ENCODE data around the gene CPNE4. TPM values are rescaled to one million over a fixed set of nuclear protein-coding genes. Genes with fewer than 3 reads are reported as not detected.

Gene CPNE4
- total RNA-seq, 4 donors from 2014 or later = 0.10 to 0.25 (median 0.16) TPM; not detected in 1

- DNase-seq (ENCODE audit: low spot score in 2 of 2) = no peak
- no peak overlapping the region for H3K4me3 ChIP-seq (ENCODE audit: low read depth, poor library complexity, severe bottlenecking)
- intact Hi-C loops (cut with DNase I; ENCODE audit: low total_unique reads) = no loop called here
- no peak for TF ChIP-seq POLR2A (IDR thresholded peaks at IDR 0.05)
- TF ChIP-seq, protein P1, sequence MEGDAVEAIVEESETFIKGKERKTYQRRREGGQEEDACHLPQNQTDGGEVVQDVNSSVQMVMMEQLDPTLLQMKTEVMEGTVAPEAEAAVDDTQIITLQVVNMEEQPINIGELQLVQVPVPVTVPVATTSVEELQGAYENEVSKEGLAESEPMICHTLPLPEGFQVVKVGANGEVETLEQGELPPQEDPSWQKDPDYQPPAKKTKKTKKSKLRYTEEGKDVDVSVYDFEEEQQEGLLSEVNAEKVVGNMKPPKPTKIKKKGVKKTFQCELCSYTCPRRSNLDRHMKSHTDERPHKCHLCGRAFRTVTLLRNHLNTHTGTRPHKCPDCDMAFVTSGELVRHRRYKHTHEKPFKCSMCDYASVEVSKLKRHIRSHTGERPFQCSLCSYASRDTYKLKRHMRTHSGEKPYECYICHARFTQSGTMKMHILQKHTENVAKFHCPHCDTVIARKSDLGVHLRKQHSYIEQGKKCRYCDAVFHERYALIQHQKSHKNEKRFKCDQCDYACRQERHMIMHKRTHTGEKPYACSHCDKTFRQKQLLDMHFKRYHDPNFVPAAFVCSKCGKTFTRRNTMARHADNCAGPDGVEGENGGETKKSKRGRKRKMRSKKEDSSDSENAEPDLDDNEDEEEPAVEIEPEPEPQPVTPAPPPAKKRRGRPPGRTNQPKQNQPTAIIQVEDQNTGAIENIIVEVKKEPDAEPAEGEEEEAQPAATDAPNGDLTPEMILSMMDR (IDR thresholded peaks at IDR 0.05) = no peak
- WGBS, 2 donors = 47 to 57% methylated on average over 2 of the region's 2 CpGs
These were observed 415.0 kb downstream of the CPNE4 start for GRCh38 chr3:131619821-131620220.

DNA sequence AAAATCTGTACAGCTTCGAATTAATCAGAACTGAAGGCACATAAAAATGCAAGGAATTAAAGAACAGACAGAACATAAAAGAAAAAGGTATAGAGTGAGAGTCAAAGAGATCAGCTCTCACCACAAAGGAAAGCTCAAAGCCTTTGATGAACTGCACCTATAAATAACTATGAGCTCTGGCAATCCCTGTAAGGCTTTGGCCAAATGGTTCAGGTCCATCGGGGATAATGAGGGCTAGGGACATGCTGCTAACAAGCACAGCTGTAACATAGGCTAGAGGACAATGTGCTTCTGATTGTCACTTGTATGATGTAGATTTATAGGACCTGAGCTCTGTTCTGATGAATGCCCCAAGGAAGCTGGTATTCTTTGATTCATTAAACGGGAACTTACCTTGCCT is 418.1 kb downstream of the CPNE4 start:
- WGBS, 2 donors = 26 to 37% methylated on average over 3 of the region's 3 CpGs
- H3K4me3 ChIP-seq (ENCODE audit: low read depth, poor library complexity, severe bottlenecking) = no peak overlapping the region
- DNase-seq (ENCODE audit: low spot score in 2 of 2) = no peak
- TF ChIP-seq POLR2A (IDR thresholded peaks at IDR 0.05) = no peak
- TF ChIP-seq, protein P1 (IDR thresholded peaks at IDR 0.05) = no peak
- intact Hi-C loops (cut with DNase I; ENCODE audit: low total_unique reads) = no loop called here

GRCh38 chr3:131612745-131613144 is 422.1 kb downstream of the CPNE4 start:
- WGBS, 2 donors = 89 to 100% methylated on average over 1 of the region's 1 CpG
- DNase-seq (ENCODE audit: low spot score in 2 of 2) = no peak
- TF ChIP-seq, protein P1 (IDR thresholded peaks at IDR 0.05) = no peak
- TF ChIP-seq POLR2A (IDR thresholded peaks at IDR 0.05) = no peak
- intact Hi-C loops (cut with DNase I; ENCODE audit: low total_unique reads) = no loop called here
- H3K4me3 ChIP-seq (ENCODE audit: low read depth, poor library complexity, severe bottlenecking) = no peak overlapping the region

DNA sequence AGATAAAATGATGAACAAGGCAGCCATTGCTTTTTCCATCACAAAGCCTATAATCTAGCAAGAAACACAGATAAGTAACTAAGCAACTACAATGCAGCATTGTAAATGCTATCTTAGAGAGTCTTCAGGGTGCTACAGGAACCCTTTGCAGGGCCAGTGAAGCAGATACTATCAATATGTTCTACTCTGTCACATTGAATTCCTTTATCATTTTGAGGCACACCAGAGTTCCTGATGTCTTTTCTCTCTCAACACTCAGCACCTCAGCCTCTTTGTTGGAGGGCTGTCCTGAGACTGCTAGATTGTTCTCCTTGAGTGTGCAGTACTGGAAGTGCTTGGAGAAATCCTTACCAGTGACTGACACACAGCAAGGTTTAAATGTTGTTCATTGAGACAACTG is 424.6 kb downstream of the CPNE4 start:
- H3K4me3 ChIP-seq (ENCODE audit: low read depth, poor library complexity, severe bottlenecking) = no peak overlapping the region
- TF ChIP-seq, protein P1 (IDR thresholded peaks at IDR 0.05) = no peak
- no peak for TF ChIP-seq POLR2A (IDR thresholded peaks at IDR 0.05)
- no peak for DNase-seq (ENCODE audit: low spot score in 2 of 2)
- intact Hi-C loops (cut with DNase I; ENCODE audit: low total_unique reads) = no loop called here

- DNase-seq (ENCODE audit: low spot score in 2 of 2) = no peak
- no peak overlapping the region for H3K4me3 ChIP-seq (ENCODE audit: low read depth, poor library complexity, severe bottlenecking)
- TF ChIP-seq POLR2A (IDR thresholded peaks at IDR 0.05) = no peak
- TF ChIP-seq, protein P1 (IDR thresholded peaks at IDR 0.05) = no peak
- intact Hi-C loops (cut with DNase I; ENCODE audit: low total_unique reads) = no loop called here
These were observed 426.1 kb downstream of the CPNE4 start for GRCh38 chr3:131608741-131609140.

DNA sequence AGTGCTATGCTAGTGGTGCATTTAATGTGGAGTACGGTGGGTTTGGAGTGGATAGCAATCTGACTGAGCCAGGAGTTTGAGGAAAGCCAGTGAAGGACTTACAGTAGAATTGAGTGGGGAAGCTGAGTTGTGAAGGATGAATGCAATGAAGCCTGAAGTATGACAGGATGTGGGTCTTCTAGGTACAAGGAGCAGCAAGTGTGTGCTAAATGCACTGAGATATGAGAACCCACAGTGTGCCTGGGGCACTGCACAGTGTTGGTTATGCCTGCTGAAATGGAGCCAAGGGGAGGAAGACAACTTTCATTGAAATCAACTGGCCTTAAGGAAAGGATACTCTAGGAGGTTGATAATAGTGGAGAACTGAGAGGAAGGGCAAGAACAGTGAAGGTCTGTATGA is 426.5 kb downstream of the CPNE4 start:
- no peak for DNase-seq (ENCODE audit: low spot score in 2 of 2)
- TF ChIP-seq, protein P1 (IDR thresholded peaks at IDR 0.05) = no peak
- TF ChIP-seq POLR2A (IDR thresholded peaks at IDR 0.05) = no peak
- no peak overlapping the region for H3K4me3 ChIP-seq (ENCODE audit: low read depth, poor library complexity, severe bottlenecking)
- 78 to 89% methylated on average over 1 of the region's 1 CpG for WGBS, 2 donors
- intact Hi-C loops (cut with DNase I; ENCODE audit: low total_unique reads) = no loop called here
